NCI-H774 (cell line): ENCODE results near the gene ALKBH6.
A peak's percentile ranks its signal among the peaks of the same experiment; 100 is the strongest.

Experiments used
- DNase-seq: peaks from one replicate; lab custom pipeline; 2025; lab: John Stamatoyannopoulos, UW

ALKBH6 gene

DNA sequence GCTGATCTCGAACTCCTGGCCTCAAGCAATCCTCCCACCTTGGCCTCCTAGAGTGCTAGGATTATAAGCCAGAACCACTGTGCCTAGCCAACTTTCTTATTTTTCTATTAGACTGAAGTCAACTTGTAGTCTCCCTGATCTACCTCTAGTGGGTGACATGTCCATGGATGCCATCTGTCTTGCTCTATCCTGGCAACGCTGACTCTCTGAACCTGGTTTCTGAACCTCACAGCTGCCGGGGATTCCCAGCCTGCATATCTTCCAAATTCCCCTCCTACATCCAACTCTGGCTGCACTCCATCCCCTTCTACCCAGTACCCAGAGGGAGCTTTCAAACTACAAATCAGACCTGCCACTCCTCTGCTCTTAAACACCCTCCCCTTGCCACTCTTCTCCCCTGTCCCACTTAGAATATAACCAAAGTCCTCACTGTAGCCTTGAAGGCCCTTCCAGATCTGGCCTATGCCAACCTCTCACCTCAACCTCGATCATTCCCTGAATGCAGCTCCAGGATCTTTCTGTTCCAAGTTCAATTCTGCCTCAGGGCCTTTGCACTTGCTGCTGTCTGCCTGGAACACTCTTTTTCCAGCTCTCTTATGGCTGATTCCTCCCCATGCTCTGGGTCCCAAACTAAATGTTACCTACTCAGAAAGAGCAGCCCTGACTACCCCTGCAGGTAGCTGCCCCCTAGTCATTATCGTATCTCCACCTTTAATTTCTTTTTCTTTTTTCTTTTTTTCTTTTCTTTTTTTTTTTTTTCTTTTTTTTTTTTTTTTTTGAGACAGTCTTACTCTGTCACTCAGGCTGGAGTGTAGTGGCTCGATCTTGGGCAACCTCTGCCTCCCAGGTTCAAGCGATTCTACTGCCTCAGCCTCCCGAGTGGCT lies 16.5 kb upstream of the ALKBH6 start:
- DNase-seq = no peak

DNA sequence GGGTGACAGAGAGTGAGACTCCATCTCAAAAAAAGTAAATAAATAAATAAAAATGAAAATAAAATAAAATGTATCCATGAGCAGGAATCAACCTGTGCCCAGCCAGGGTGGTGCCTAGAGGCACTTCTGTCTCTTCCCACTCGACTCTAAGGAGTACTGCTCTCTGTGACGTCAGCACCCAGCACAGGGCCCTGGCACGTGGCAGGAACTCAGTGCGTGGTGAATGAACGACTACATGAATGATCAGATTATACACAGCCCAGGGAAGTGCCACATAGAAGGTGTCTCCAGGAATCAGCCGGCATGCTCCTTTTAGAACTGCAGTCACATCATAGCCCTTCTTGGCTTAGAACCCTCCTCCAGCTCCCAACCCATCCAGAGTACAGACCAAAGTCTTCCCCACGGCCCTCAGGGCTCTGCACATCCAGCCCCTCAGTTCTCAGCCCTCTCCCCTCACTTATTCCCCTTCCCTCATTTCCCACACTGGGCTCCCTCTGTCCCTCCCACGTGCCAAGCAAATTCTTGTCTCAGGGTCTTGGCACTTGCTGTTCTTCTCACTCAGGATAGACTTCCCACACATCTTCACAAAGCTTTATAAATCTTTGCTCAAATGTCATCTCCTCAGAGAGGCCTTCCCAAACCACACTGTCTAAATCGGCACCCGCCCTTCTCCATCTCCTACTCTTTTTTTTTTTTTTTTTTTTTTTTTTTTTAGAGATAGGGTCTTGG lies 14.5 kb upstream of the ALKBH6 start:
- no peak for DNase-seq

DNA sequence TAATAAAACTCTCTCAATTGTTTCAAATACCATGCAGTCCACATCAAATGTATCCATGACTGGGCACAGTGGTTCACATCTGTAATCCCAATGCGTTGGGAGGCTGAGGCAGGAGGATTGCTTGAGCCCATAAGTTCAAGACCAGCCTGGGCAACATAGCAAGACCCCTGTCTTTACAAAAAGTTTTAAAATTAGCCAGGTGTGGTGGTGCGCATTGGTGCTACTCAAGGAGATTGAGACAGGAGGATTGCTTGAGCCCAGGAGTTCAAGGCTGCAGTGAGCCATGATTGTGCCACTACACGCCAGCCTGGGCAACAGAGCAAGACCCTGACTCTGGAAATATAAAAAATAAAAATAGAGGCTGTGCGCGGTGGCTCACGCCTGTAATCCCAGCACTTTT lies 13.7 kb upstream of the ALKBH6 start:
- DNase-seq = no peak

DNA sequence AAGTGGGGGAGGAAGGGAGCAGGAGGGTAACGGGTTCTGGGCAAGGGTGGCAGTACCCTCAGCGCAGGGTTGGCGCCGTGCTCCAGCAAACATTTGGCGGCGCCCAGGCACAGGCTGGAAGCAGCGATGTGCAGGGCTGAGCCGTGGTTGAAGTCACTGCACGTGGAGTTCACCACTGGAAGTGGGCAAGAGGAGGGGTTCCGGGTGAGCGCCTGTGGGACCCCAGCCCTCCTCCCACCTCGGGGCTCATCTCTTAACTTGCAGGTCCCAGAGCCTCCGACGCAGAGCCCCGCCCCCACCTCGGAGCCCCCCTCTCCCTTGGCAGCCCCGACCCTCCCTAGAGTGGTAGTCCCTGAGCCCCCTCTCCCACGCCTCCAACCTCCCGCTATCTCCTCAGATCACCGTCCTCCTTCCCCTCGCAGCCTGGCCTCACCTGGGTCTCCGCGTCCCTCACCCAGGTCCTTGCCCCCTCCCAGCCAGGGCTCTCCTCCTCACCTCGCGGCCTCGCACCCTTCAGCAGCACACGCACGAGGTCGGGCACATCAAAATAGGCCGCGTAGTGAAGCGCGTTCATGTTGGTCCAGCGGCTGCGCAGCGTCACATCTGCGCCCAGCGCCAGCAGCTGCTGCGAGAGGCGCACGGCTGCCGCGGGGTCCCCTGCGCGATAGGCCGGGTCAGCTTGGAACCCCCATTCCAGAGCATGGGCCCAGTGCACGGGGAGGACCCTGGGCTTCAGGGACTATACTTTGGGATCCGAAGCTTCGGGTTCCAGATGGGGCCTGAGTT lies 12.3 kb upstream of the ALKBH6 start:
- DNase-seq = no peak

DNA sequence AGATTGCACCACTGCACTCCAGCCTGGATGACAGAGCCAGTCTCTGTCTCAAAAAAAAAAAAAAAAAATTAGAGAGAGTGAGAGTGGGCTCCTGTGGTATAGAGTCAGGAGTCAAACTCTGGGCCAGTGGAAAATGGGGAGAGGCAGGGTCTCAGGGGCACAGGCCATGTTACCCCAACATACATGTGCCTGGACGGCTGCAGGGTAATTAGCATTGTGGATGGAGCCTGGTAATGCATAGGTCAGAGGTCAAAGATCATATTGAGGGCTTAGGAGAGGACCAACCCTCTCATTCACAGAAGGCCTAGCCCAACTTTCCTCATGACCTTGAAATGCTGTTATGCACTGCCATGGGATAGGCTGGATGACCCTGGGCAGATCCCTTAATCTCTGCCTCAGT lies 11.5 kb upstream of the ALKBH6 start:
- no peak for DNase-seq

DNA sequence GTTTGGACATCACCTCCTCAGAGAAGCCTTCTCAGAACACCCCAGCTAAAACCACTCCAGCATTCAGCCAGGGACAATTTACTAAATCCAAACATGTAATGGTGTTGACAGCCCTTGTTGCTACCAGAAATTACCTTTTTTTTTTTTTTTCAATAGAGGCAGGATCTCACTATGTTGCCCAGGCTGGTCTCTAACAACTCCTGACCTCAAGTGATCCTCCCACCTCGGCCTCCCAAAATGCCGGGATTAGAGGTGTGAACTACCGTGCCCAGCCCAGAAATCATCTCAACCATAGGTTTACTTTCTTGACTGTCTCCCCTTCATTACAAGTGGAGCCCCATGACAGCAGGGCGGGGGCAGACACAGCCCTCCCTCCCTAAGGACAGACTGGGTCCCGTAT lies 9.4 kb upstream of the ALKBH6 start:
- no peak for DNase-seq

DNA sequence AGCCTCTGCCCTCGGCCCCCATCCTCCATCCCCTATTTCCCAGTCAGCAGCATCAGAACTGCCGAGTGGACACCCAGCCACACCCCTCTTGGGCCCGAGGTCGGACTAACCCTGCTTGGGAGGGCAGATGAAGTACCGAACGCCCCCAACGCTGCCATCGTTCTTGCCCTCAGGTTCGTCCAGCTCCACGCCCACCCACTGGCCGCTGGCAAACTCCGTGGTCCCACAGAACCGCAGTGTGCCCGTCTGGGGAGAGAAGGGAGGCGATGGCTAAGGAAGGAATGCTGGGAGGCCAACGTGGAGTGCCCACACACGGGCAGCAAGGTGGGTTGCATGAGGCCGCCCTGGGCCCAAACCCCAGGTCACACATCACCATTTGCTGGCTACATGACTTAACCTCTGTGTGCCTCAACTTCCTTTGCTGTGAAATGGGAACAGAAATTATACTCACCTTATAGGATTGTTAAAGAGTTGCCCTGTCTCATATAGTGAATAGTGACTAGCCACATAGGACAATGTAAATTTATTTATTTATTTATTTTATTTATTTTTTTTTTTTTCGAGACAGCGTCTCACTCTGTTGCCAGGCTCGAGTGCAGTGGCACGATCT lies 5.2 kb upstream of the ALKBH6 start:
- no peak for DNase-seq

DNA sequence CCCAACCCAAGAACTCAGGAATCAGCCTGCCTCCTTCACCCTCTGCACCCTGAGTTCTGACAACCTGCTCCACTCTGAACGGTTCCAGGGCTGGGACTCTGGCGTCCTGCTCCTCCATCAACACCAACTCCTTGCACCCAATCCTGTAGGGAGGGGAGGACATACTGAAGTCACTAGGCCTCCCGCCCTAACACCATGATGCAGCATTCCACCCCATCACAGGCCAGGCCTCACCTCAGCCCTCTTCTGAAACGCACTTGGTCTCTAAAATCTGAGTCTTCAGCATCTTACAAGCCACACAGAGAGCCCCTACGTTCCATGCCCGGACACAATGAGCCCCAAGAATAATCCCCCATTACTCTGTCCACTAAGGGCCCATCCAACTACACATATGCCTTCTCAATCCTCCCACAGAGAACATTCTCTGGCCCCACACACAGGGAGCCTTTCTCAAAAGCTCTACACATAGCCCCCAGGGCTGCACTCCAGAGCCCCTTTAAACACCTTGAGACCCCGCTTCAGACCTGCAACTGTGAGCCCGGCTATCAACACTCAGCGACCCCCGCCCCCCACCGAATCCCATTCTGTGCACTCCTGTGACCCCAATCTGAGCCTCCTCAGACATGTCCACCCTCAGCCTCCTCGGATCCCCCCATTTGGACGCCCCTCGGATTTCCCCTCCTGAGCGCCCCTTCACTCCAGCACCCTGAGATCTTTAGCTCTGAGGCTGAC lies 567 bp downstream of the ALKBH6 start:
- DNase-seq = no peak

DNA sequence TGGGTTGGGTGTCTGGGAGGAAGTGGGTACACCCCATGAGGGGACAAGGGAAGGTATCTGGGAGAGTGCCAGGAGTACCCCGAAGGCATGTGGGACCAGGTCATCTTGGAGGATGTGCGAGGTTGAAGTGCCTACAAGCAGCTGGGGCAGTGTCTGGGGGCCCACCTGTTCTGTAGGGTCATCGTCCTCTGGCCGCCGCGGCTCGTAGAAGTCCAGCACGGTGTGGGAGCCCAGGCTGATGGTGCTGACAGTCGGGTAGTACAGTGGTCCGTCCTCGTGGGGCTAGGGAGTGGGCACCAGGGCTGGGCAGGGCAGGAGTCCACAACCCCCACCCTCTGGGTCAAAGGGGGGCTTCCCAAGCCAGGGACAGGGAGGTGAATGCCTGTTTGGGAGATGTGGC lies 3.6 kb downstream of the ALKBH6 start:
- no peak for DNase-seq

DNA sequence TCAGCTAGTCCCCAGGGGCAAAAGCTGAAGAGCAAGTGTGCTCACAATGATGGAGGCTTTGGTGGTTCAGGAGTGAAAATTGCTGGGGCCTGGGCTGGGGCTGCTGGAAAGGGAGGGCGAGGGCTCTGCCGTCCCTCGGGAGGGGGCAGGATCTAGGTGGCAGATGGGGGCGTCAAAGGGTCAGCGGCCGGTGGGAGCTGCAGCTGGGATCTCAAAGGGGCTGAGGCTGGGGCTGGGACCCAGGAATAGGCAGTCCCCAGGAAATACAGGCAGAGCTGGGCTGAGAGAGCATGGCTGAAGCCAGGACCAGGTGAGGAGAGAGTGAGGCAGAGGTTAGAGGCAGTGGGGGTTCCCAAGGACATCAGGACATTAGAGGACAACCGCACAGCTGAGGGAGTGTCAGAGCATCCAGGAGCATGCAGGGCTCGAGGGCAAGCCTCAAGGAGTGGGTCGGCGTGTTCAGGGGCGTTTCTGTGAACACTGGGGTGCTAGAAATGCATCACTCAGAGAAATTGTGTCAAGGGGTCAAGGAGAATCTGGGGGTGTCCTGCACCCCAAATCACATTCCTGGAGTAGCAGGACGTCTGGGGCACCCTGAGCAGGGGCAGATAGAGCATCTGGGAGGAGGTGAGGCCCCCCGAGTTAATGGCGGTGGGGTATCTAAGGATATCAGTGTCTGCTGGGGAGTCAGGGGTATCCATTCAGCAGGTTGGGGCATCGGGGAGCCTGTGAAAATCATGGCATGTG lies 4.2 kb downstream of the ALKBH6 start:
- DNase-seq = no peak

DNA sequence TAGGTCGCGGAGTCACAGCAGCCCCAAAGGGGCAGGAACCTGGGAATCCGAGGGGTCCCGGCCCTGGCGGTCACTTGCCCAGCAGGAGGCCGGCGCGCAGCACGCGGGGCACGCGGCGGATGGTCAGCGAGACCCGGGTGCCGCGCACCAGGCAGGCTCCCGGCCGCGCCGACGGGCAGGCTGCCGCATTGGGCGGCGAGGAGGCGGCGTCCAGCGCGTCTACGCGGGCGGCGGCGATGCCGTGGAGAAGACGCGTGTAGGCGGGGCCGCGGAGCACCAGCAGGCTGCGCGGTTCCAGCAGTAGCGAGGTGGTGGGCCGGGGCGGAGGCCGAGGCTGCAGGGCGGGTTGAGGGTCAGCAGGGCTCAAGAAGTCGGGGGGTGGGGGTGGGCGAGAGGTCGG lies 4.8 kb downstream of the ALKBH6 start:
- DNase-seq = peak; percentile 47

DNA sequence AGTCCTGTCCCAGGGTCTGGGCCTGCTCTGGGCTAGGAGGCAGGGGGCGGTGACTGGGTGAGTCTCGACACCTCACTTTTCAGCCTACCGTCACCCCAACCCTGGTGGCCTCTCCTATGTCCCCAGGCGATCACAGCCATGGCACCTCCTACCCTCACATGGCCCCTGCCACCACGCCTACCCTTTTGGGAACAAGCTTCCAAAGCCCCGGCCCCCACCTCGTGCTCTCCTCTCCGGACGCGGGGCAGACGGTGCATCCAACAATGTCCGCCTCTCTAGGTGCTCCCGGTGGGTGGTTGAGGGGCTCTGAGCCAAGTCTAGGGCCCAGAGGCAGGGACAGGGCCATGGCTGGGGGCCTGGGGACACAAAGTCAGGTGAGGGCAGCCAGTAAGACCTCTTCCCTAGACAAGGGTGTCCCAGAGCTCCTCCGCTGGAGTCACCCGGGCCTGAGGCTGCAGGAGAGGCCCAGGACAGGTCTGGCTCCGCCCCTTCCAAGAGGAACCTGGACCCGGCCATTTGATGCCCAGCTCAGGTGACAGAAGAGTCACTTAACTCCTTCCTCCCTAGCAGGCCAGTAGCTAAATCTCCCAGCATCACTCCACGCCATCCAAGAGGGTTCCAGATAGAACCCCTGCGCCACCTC lies 5.6 kb downstream of the ALKBH6 start, which contains the start of gene SYNE4:
SYNE4 (minus strand) TSS at position 478 of the 643 bp plus-strand sequence; CDS start at position 346, 132 bp downstream.
- no peak for DNase-seq

DNA sequence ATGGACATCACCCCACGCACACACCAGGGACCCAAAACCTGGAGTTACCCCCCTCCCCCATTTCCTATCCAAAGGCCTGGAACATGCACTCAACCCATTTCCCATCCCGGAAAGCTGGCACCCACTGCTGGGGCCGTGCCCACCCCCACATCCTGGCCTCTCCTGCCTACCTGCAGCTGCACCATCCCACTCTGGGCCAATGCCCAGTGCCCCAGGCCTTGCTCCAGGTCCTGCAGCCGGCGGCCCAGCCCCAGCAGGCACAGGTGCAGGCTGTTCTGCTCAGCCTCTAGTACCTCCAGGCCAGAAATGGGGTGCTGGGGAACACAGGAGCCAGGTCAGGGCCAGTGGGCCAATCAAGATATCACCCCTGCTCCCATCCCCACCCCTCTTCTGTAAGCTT lies 7.1 kb downstream of the ALKBH6 start:
- no peak for DNase-seq

DNA sequence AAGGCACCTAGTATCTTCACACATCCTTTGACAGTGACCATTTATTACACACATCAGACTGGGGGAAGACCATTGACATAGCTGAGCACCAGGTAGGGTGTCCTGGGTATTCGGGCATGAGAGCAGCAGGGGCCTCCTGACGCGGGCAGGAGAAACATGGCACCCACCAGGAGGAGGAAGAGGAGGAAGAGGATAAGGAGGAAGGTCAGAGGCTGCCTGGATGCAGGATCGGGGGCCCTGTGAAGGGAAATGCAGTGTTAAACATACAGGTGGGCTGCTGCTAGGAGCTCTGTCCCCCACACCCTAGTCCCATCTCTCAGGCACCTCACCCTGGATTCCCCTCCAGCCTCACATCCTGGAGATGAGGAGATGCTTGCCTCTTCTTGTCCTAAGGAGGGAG lies 10.7 kb downstream of the ALKBH6 start:
- no peak for DNase-seq

DNA sequence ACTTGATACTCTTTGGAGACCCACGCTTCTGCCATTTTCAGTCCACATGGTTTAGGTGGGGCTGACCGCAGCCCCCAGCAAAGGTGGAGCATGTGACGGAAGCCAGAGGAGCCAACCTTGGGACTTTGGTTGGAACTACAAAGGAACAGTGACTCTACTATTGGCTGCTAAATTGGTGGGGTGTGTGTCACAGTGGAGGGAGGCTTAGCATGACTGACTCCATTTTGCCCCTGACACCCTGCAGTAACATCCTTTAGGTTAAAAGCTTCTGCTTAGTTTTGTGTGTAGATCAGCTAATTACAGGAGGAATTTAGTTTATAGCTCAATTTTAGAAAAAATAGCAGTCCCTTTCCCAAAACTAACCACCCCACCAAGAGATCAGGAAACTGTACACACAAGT lies 12.4 kb downstream of the ALKBH6 start:
- no peak for DNase-seq

DNA sequence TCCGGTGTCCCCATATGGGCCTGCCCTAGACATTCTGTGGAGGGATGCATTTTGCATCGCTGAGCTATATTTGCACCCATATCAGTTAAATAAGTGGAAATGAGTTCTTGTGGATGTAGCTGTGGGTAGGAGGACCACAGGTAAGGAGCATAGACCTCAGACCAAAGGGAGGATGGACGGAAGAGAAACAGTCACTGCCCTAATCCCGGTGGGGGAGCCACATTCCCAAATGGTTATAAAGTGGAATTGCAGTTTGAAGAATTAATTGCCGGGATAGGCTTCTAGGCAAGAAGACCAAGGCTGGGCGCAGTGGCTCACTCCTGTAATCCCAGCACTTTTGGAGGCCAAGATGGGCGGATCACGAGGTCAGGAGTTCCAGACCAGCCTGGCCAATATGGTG lies 17.2 kb downstream of the ALKBH6 start:
- DNase-seq = no peak

DNA sequence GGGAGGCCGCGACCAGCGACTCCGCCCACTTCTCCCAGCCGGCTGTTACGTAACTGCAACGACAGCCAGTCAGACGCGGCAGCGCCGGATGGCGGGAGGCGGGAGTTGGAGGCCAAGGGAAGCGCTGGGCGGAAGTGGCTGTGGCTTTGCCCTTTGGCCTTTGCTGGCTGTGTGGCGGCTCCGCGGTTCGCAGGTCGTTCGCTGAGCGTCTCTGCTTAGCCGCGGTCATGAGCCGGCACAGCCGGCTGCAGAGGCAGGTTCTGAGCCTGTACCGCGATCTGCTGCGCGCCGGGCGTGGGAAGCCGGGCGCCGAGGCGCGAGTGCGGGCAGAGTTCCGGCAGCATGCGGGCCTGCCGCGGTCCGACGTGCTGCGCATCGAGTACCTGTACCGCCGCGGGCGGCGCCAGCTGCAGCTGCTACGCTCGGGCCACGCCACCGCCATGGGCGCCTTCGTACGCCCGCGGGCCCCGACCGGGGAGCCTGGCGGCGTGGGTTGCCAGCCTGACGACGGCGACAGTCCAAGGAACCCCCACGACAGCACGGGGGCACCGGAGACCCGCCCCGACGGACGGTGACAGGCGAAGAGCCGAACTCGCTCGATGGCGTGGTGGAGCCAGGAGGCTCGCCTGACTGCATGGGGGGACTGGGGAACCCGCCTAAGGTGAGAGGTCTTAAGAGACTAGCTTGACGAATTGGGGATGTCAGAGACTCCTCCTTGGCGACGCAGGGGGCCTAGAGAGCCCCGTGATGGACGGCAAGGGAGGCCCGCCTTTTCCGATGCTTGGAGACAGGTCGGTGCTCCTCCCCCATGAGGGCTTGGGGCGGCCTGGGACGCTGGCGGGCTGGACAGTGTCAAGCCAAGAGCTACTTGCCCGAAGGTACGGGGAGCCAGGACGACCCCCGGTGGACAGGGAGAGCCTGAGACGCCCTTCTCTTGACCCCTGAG lies 18.7 kb downstream of the ALKBH6 start, which contains the start of gene SDHAF1:
SDHAF1 (plus strand) TSS at position 141 of the 946 bp plus-strand sequence; CDS start at position 228, 87 bp downstream.
- peak; percentile 93 for DNase-seq

DNA sequence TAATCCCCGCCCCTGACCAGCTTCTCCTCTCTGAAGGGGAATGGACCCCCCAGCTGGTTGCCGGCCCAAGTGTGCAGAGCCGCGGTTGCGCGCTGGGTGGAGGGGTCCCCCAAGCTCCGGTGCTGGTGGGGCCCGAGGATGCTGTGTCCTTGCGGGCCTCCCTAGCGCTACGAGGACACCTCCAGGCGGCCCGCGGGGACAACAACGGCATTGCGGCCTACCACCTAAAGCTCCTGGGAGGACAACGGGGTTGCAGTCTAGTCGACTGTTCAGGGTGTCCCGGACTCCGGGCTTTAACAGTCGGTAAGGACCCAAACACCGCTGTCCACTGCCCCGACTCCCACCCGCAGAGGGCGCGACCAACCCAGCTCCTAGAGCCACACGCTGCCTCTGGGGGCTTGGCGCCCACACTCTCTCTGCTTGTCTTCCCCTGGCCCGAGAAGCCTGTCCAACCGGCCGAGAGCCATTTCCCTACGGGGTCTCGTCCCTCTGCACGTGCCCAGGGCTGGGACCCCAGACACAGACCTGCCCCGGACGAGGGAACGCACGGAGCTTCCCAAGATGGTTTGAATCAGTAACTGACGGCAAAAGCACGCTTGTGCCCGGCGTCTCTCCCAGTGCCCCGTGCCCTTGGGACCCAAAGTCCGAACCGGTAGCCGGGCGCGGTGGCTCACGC lies 20.0 kb downstream of the ALKBH6 start:
- DNase-seq = no peak
